Inferior parietal cortex (tissue), 1 donor: ENCODE measurements around the gene MAP6D1.

Experiments
- DNase-seq: peaks from one replicate; pipeline ENCODE4 v3.0.0-alpha.2; 2016; ENCODE audit errors: extremely low spot score

Gene MAP6D1

GRCh38 chr3:183825456-183826161 lies at the start of gene MAP6D1:
Gene MAP6D1 (minus strand): TSS chr3:183825577. CDS start chr3:183825547, 30 bp downstream.
- no peak for DNase-seq

GRCh38 chr3:183873914-183874313 lies 48.5 kb upstream of the MAP6D1 start:
- DNase-seq: no peak

- no peak for DNase-seq
These were observed 46.2 kb upstream of the MAP6D1 start for GRCh38 chr3:183871541-183871940.

DNA sequence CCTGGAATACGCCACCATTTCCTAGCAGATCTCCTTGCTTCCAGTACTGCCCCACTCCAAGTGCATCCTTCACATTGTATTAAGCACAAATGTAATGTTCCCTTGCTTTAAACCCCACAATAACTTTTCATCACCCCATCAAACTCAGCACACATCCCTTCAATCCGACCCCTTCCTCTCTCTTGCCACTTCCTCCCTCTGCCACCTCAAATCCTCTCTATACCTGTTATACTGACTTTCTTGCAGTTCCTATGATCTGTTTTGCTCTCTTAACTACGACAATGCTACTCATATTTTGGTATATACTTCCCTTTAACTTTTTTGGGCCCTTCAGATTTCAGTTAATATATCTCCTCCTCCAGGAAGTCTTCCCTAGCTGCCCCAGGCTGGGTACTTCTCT lies 45.2 kb upstream of the MAP6D1 start:
- DNase-seq: no peak

- DNase-seq: no peak
These were observed 43.4 kb upstream of the MAP6D1 start for GRCh38 chr3:183868796-183869195.

- no peak for DNase-seq
These were observed 37.2 kb upstream of the MAP6D1 start for GRCh38 chr3:183862610-183863009.

- no peak for DNase-seq
These were observed 32.5 kb upstream of the MAP6D1 start for GRCh38 chr3:183857863-183858262.

GRCh38 chr3:183854318-183855035 lies 29.1 kb upstream of the MAP6D1 start:
- no peak for DNase-seq

- DNase-seq: no peak
These were observed 20.4 kb upstream of the MAP6D1 start for GRCh38 chr3:183845608-183846288.

GRCh38 chr3:183845090-183845489 lies 19.7 kb upstream of the MAP6D1 start:
- no peak for DNase-seq

DNA sequence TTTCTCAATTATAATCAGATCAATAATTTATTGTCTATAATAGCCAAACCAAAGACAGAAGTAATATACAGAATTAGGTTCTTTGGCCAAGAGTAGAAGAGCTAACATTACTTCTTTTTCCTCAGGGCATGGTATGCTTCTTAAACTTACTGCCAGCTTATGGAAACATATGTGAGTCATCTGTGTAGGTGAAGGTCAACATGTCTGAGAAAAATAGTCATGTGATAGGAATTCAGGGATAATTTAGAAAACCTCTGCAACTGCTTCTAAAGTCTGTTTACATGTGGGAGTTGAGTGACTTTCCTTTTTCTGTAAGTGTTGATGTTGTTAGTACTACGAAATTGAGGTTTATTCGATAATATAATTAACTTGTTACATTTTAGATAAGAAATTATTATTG lies 19.2 kb upstream of the MAP6D1 start:
- no peak for DNase-seq

GRCh38 chr3:183839751-183840150 lies 14.4 kb upstream of the MAP6D1 start:
- no peak for DNase-seq

DNA sequence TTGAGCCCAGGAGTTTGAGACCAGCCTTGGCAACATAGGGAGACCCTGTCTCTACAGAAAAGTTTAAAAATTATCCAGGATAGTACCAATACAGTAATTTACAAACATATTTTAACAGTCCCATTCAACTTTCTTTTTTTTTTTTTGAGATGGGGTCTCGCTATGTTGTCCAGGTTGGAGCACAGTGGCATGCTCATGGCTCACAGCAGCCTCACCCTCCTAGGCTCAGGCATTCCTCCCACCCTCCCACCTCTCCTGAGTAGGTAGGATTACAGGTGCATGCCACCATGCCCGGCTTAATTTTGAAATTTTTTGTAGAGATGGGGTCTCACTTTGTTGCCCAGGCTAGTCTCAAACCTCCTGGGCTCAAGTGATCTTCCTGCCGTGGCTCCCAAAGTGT lies 12.5 kb upstream of the MAP6D1 start:
- DNase-seq: no peak

DNA sequence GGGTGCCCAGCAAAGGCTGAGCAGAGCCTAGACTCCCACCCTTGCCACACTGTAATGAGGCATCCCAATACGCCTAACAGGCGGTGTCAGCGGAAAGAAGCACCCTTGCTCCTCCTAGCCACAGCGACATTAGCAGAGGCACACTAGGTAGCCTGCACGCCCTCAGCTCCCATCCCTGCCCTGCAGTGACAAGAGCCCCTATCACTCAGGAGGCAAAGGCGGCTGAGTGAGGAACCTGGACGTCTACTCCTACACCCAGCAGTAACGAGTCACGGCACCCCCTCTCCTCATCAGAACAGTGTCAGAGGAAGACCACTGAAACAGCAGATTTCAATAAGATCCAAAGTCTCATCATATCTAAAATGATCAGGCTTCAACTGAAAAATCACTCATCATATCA lies 12.0 kb upstream of the MAP6D1 start:
- DNase-seq: no peak

DNA sequence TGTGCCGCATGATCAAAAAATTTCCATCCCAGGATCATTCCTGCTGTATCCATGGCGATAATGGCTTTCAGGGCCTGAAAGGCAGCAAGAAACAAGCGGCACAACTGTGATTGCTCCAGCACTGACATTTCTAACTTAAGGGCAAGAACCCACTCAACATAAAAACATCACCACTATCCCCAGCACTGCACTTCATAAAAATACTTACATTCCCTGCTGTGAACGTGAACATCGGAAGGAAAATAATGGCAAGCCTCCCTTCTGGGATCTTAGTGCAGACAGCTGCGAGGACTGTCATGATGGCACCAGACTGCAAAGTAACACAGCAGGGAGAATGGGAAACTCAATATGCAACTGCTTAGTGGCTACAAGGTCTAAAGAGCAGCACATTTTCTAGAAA lies 8.1 kb upstream of the MAP6D1 start:
- no peak for DNase-seq

GRCh38 chr3:183830187-183830586 lies 4.8 kb upstream of the MAP6D1 start:
- DNase-seq: no peak

GRCh38 chr3:183829466-183829865 lies 4.1 kb upstream of the MAP6D1 start:
- no peak for DNase-seq

DNA sequence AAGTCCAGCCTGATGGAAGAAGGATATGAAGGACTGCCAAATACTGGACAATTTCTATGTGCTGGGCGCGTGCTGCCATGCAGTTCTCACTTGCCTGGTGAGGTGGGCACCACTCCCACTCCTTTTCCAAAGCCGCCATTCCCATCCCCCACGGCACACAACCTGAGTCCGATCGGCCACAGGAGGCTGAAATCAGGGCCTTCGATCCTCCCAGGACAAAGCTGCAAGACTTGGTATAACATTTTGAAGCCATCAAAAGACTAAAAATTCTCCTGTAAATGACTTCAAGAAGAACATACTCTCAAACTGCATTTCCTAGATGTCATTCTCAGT lies 3.1 kb upstream of the MAP6D1 start:
- no peak for DNase-seq

DNA sequence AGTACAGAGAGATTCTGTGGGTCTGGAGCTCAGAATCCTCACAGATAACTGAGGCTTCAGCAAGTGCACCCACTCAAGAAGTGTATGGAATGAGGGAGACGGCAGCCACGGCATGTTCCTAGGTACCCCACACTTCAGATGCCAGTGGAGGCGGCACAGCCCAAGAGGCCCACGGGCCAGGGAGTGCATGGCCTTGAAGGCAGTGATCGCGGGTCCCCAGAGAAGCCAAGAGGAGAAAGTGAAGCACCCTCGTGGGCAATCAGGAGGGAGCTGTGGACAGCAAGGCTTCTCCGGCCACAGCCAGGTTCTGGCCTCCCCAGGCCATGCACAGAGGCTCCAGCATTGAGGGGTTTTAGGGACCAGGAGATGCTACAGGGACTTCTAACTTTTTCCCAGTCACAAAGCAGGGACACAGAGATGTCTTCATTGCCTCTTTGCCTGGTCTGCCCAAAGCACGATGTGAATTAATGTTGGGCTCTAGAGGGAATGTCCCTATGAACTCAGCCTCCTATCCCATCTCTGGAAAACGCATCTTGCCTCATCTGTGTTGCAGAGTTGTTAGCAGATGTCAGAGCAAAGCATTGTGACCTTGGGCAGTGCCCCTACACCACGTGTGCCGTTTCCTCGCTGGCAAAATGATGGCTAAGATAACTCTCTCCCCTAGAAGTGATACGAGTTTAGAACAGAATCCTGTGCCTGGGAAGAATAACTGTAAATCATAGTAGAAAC lies 2.6 kb upstream of the MAP6D1 start:
- DNase-seq: no peak

DNA sequence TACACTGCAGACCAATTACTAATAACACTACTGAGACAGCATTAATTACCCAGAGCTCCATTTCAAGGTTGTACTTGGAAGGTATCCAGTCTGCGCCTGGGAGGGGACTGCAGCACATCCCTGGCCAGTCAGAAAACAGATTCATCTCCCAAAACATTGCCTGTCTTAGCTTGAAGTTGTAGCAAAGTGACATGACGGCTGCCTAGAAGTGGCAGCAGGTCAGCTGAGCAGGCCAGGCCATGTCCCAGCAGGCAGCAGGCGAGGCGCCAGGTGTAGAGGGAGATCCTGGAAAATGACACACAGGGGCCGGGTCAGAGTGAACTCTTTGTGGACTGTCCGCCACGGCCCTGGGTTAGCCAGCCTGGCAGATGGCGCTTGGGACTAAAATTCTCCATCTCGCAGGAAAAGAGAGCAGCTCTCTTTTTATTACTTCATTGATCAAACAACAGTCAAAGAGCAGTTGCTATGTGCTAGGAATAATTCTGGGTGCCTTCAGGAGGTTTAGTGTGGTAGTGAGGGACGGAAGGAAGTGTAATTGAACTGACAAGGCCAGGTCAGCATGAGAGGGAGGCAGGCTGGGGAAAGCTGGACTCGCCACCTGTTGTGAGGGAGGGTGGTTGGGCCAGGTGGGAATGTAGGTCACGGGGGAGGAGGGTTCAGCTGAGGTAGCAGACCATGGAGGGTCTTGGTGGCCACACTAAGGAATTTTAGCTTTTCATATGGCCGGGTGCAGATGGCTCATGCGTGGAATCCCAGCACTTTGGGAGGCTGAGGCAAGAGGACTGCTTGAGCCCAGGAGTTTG lies 1.3 kb upstream of the MAP6D1 start:
- no peak for DNase-seq

GRCh38 chr3:183824761-183825455 lies 469 bp downstream of the MAP6D1 start:
- DNase-seq: no peak
